ENCODE results near the gene IFT27.

The IFT27 gene

GRCh38 chr22:36761553-36762240, 14.2 kb downstream of the IFT27 start:
- H3K4me3 ChIP-seq (replicated peaks; ENCODE audit: low read depth, low read length), result no peak overlapping the region
- DNase-seq (ENCODE audit: low read depth), result no peak
- TF ChIP-seq CTCF (IDR thresholded peaks at IDR 0.05; ENCODE audit: low read length, missing control alignments), result no peak

GRCh38 chr22:36760786-36761185, 15.1 kb downstream of the IFT27 start:
- TF ChIP-seq CTCF (IDR thresholded peaks at IDR 0.05; ENCODE audit: low read length, missing control alignments), result no peak
- no peak overlapping the region for H3K4me3 ChIP-seq (replicated peaks; ENCODE audit: low read depth, low read length)
- no peak for DNase-seq (ENCODE audit: low read depth)

GRCh38 chr22:36759481-36760159, 16.3 kb downstream of the IFT27 start:
- DNase-seq (ENCODE audit: low read depth), result no peak
- no peak overlapping the region for H3K4me3 ChIP-seq (replicated peaks; ENCODE audit: low read depth, low read length)
- no peak for TF ChIP-seq CTCF (IDR thresholded peaks at IDR 0.05; ENCODE audit: low read length, missing control alignments)

GRCh38 chr22:36758792-36759271, 17.1 kb downstream of the IFT27 start:
- H3K4me3 ChIP-seq (replicated peaks; ENCODE audit: low read depth, low read length), result no peak overlapping the region
- DNase-seq (ENCODE audit: low read depth), result no peak
- no peak for TF ChIP-seq CTCF (IDR thresholded peaks at IDR 0.05; ENCODE audit: low read length, missing control alignments)

- H3K4me3 ChIP-seq (replicated peaks; ENCODE audit: low read depth, low read length), result no peak overlapping the region
- DNase-seq (ENCODE audit: low read depth), result peak; percentile 73
- peak; percentile 79 for TF ChIP-seq CTCF (IDR thresholded peaks at IDR 0.05; ENCODE audit: low read length, missing control alignments)
These were observed 18.2 kb downstream of the IFT27 start for GRCh38 chr22:36757668-36758211.

GRCh38 chr22:36756746-36757655, 18.9 kb downstream of the IFT27 start:
- no peak for DNase-seq (ENCODE audit: low read depth)
- no peak overlapping the region for H3K4me3 ChIP-seq (replicated peaks; ENCODE audit: low read depth, low read length)
- no peak for TF ChIP-seq CTCF (IDR thresholded peaks at IDR 0.05; ENCODE audit: low read length, missing control alignments)

All from fibroblast of pulmonary artery (primary cell).